ENCODE measurements around the gene UCP3.

DNA sequence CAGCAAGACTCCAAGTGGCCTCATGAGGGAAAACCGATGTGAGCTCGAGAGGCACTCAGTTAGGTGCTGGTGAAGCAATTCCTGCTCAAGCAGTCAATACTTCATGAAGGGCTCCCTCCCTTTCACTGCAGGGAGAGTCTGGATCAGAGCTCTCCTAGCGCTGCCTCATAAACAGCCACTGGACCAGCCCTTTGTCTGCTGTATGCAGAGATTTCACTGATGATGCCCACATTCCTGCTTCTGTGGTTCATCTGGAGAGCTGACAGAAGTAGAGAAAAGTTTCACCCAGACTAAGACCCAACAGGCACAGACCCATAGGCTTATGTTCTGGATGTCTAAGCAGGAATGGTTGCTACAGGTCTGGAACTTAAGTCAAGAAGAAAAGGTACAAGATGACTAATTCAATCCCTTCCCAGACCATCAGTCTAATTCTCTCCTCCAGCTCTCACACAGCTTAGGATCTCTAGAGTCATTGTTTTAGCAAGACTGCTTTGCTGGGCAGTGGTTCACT, 30.3 kb downstream of the UCP3 start:
- TF ChIP-seq, protein P1, sequence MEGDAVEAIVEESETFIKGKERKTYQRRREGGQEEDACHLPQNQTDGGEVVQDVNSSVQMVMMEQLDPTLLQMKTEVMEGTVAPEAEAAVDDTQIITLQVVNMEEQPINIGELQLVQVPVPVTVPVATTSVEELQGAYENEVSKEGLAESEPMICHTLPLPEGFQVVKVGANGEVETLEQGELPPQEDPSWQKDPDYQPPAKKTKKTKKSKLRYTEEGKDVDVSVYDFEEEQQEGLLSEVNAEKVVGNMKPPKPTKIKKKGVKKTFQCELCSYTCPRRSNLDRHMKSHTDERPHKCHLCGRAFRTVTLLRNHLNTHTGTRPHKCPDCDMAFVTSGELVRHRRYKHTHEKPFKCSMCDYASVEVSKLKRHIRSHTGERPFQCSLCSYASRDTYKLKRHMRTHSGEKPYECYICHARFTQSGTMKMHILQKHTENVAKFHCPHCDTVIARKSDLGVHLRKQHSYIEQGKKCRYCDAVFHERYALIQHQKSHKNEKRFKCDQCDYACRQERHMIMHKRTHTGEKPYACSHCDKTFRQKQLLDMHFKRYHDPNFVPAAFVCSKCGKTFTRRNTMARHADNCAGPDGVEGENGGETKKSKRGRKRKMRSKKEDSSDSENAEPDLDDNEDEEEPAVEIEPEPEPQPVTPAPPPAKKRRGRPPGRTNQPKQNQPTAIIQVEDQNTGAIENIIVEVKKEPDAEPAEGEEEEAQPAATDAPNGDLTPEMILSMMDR (IDR thresholded peaks at IDR 0.05; ENCODE audit: low read depth, low read length, missing input control) = no peak
- TF ChIP-seq TAF1 (conservative IDR thresholded peaks at IDR 0.05) (no peak), RAD21 (IDR thresholded peaks at IDR 0.05) (no peak), NR2F2 (IDR thresholded peaks at IDR 0.05) (no peak)
- TF ChIP-seq, protein P2, sequence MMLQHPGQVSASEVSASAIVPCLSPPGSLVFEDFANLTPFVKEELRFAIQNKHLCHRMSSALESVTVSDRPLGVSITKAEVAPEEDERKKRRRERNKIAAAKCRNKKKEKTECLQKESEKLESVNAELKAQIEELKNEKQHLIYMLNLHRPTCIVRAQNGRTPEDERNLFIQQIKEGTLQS (IDR thresholded peaks at IDR 0.05) = no peak
- TF ChIP-seq, protein P3, sequence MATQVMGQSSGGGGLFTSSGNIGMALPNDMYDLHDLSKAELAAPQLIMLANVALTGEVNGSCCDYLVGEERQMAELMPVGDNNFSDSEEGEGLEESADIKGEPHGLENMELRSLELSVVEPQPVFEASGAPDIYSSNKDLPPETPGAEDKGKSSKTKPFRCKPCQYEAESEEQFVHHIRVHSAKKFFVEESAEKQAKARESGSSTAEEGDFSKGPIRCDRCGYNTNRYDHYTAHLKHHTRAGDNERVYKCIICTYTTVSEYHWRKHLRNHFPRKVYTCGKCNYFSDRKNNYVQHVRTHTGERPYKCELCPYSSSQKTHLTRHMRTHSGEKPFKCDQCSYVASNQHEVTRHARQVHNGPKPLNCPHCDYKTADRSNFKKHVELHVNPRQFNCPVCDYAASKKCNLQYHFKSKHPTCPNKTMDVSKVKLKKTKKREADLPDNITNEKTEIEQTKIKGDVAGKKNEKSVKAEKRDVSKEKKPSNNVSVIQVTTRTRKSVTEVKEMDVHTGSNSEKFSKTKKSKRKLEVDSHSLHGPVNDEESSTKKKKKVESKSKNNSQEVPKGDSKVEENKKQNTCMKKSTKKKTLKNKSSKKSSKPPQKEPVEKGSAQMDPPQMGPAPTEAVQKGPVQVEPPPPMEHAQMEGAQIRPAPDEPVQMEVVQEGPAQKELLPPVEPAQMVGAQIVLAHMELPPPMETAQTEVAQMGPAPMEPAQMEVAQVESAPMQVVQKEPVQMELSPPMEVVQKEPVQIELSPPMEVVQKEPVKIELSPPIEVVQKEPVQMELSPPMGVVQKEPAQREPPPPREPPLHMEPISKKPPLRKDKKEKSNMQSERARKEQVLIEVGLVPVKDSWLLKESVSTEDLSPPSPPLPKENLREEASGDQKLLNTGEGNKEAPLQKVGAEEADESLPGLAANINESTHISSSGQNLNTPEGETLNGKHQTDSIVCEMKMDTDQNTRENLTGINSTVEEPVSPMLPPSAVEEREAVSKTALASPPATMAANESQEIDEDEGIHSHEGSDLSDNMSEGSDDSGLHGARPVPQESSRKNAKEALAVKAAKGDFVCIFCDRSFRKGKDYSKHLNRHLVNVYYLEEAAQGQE (IDR thresholded peaks at IDR 0.05) = no peak
- TF ChIP-seq, protein P4, sequence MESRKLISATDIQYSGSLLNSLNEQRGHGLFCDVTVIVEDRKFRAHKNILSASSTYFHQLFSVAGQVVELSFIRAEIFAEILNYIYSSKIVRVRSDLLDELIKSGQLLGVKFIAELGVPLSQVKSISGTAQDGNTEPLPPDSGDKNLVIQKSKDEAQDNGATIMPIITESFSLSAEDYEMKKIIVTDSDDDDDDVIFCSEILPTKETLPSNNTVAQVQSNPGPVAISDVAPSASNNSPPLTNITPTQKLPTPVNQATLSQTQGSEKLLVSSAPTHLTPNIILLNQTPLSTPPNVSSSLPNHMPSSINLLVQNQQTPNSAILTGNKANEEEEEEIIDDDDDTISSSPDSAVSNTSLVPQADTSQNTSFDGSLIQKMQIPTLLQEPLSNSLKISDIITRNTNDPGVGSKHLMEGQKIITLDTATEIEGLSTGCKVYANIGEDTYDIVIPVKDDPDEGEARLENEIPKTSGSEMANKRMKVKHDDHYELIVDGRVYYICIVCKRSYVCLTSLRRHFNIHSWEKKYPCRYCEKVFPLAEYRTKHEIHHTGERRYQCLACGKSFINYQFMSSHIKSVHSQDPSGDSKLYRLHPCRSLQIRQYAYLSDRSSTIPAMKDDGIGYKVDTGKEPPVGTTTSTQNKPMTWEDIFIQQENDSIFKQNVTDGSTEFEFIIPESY (IDR thresholded peaks at IDR 0.05) = no peak
